IPS DF 6.9 (cell line): ENCODE results near the gene PHRF1.
A peak's percentile ranks its signal among the peaks of the same experiment; 100 is the strongest.

Source experiments
- DNase-seq: peaks from one replicate; pipeline ENCODE4 v3.0.0-alpha.2; 2013; ENCODE audit warnings: low read depth, low spot score
- H3K27ac ChIP-seq: one replicate; pipeline ENCODE4 v1.5.1; 2013; ENCODE audit warnings: low read length, control low read depth
- H3K27me3 ChIP-seq: 2 replicates; pipeline ENCODE4 v1.6.1; 2013; ENCODE audit warnings: mild to moderate bottlenecking, low read length; ENCODE audit not compliant: control insufficient read depth, insufficient read depth
- H3K36me3 ChIP-seq: 2 replicates; pipeline ENCODE4 v1.6.1; 2013; ENCODE audit warnings: low read length; ENCODE audit not compliant: control insufficient read depth, insufficient read depth
- H3K4me1 ChIP-seq: 2 replicates; pipeline ENCODE4 v1.6.1; 2013; ENCODE audit warnings: low read length; ENCODE audit not compliant: control insufficient read depth, insufficient read depth
- H3K4me3 ChIP-seq: 2 replicates; pipeline ENCODE4 v1.5.1; 2013; ENCODE audit warnings: mild to moderate bottlenecking, low read length
- H3K9me3 ChIP-seq: 2 replicates; pipeline ENCODE4 v1.6.1; 2013; ENCODE audit warnings: low read length, inconsistent platforms; ENCODE audit not compliant: control insufficient read depth, insufficient read depth
- WGBS: extraction: QIAGEN DNeasy Blood & Tissue Kit; methylation state at CpG from one replicate; pipeline ENCODE4 v1.1.7; 2013; ENCODE audit warnings: mixed read lengths, missing lambda C conversion rate; ENCODE audit not compliant: insufficient read length, insufficient coverage; 5-methylcytosine and 5-hydroxymethylcytosine counted together

Gene PHRF1

DNA sequence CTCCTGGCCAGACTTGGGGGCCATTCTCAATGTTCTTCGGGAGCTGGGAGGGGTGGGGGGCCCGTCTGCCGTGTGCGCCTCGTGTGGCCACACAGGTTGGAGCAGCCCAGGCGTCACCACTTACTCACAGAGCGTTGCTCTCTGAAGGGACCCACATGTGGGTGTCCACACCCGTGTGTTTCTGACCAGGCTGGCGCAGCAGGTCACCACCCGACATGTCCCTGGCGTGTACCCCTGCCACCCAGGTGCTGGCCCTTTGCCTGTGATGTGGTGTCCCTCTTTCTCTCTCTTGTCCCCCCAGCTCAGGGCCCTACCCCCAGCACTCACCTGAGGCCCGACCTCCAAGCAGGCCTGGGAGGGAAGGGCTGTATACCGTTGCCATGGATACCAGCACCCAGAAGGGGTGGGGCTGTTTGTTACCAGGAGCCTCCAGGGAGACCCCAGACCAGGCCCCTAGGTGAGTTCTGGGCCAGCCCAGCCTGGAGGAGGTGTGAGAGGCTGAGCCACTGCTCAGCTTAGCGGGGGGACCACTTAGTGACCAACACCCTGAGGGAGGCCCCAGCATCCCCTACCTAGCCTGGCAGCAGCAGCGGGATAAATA is 17.1 kb upstream of the PHRF1 start:
- WGBS: no CpG with 5 or more reads among the region's 15 CpGs
- Histone ChIP-seq H3K4me3 (no peak overlapping the region), H3K36me3 (0 out of 2 replicates have a peak, but pooled peaks cover 3% of the 10 kb centered on the region), H3K4me1 (peaks cover 14% of the 10 kb centered on the region), H3K27me3 (peaks cover 13% of the 10 kb centered on the region; the same call in 1 of the 2 replicates), H3K9me3 (no peaks in the 10 kb centered on the region), H3K27ac (no peak overlapping the region)
- DNase-seq: no peak

DNA sequence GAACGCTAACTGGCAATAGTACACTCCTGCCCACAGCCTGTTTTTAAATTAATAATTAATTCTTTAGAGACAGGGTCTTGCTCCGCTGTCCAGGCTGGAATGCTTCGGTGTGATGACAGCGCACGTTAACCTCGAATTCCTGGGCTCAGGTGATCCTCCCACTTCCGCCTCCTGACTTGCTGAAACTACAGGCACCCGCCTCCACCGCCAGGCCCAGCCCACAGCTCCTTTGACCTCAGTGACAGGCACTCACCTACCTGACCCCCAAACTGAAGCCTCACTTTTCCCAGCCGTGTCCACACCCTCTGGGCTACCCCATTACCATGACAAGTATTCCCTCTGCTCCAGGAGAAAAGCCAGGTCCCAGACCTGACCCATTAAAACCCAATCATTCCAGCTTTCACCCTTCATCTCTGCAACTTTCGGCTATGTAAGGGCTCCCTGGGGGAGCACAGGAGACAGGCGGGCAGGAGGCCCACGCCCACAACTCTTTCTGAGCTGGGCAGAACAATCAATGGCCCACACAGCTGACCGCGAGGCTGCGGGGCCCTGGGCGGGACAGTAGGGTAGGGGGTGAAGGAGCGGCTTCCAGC is 16.5 kb upstream of the PHRF1 start:
- no peak overlapping the region for H3K27ac ChIP-seq
- peaks cover 13% of the 10 kb centered on the region; the same call in 1 of the 2 replicates for H3K4me1 ChIP-seq
- H3K27me3 ChIP-seq: peaks cover 13% of the 10 kb centered on the region; the same call in 1 of the 2 replicates
- H3K36me3 ChIP-seq: 0 out of 2 replicates have a peak, but pooled peaks cover 3% of the 10 kb centered on the region
- H3K4me3 ChIP-seq: peak overlapping the region; percentile 58; the same call in 1 of the 2 replicates
- H3K9me3 ChIP-seq: no peaks in the 10 kb centered on the region
- no CpG with 5 or more reads among the region's 18 CpGs for WGBS
- DNase-seq: no peak

DNA sequence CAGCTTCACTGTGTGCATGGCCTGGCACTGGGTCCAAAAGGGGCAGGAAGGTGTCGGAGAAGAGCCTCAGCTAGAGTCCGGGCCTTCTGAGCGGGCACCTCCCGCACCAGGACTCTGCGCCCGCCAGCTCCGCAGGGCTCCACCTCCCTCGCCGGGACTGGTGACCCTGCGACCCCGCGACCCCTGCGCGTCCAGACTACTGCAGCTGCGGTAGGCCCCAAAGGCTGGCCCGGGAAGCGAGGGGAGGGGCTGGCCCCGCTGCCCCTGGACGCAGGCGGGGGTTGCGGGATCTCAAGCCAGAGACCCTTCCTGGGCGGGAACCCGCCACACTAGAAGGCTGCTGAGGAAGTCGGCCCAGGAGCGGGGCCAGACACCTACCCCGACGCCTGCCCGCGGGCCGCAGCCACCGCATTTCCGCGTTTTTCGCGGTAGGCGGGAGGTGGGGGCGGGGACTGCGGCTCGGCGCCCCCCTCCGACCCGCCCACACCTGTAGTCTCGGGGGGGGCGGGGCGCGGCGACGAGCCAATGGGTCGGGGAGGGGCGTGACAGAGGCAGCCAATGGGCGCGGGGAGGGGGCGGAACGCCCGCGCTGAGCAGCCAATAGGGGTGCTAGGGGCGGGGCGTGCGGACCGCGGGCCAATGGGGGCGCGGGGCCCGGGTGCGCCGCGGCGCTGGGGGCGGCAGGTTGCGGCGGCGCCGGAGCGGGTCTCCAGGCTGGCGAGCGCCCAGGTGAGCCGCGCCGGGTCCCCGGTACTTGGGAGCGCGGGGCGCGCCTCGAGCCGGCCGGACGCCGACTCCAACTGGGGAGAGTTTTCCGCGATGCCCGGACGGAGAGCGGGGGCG is 15.7 kb upstream of the PHRF1 start, which contains the start of the genes LMNTD2 and RASSF7:
Gene LMNTD2 (minus strand): TSS at position 434 of the 843 bp plus-strand sequence. CDS start 22 bp downstream, at position 412.
Gene RASSF7 (plus strand): TSS at position 666 of the 843 bp plus-strand sequence. CDS start 799 bp downstream, outside the sequence.
- Histone ChIP-seq H3K4me1 (peaks cover 13% of the 10 kb centered on the region; the same call in 1 of the 2 replicates), H3K27ac (no peak within 1 kb of the TSS), H3K36me3 (0 out of 2 replicates have a peak, but pooled peaks cover 3% of the 10 kb centered on the region), H3K4me3 (peak within 1 kb of the TSS; percentile 99), H3K27me3 (peaks cover 13% of the 10 kb centered on the region; the same call in 1 of the 2 replicates), H3K9me3 (no peaks in the 10 kb centered on the region)
- DNase-seq: no peak
- no CpG with 5 or more reads among the region's 95 CpGs for WGBS

DNA sequence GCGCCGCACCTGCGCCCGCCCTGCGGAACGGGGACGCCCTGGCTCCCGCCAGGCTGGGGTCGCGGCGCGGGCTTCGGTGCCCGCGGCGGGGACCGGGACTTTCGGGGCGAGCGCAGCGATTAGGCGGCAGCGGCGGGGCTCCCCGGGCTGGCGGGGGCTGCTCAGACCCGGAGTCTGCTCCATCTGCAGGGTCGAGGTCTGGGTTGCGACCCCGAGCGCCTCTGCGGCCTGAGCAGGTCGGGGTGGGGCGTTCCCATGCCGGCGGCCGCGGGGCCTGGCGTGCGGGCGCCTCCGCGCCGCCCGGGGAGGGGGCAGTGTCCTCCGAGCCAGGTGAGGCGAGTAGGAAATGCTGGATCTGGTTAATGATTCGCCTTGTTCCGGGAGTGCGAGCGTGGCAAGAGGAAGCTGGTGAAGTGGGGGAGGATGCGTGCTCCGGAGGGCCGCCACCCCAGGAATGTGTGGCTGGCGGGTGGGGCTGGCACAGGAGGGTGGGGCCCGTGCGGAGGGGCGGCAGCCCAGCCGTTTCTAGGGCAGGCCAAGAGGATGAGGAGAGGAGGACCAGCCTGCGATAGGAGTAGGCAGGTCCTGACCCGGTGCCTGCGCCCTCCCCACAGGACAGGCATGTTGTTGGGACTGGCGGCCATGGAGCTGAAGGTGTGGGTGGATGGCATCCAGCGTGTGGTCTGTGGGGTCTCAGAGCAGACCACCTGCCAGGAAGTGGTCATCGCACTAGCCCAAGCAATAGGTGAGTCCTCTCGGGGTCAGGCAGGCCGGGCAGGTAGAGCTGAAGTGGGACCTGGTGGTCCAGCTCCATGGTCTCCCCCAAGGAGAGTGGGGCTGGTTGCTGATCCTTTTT is 14.9 kb upstream of the PHRF1 start:
- no CpG with 5 or more reads among the region's 67 CpGs for WGBS
- Histone ChIP-seq H3K36me3 (0 out of 2 replicates have a peak, but pooled peaks cover 3% of the 10 kb centered on the region), H3K4me1 (peaks cover 14% of the 10 kb centered on the region), H3K27me3 (peaks cover 10% of the 10 kb centered on the region; the same call in 1 of the 2 replicates), H3K9me3 (no peaks in the 10 kb centered on the region), H3K4me3 (peak overlapping the region; percentile 99), H3K27ac (no peak overlapping the region)
- DNase-seq: no peak

DNA sequence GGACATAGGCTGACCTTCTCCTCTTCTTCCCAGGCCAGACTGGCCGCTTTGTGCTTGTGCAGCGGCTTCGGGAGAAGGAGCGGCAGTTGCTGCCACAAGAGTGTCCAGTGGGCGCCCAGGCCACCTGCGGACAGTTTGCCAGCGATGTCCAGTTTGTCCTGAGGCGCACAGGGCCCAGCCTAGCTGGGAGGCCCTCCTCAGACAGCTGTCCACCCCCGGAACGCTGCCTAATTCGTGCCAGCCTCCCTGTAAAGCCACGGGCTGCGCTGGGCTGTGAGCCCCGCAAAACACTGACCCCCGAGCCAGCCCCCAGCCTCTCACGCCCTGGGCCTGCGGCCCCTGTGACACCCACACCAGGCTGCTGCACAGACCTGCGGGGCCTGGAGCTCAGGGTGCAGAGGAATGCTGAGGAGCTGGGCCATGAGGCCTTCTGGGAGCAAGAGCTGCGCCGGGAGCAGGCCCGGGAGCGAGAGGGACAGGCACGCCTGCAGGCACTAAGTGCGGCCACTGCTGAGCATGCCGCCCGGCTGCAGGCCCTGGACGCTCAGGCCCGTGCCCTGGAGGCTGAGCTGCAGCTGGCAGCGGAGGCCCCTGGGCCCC is 14.1 kb upstream of the PHRF1 start:
- Histone ChIP-seq H3K27ac (no peak overlapping the region), H3K9me3 (no peaks in the 10 kb centered on the region), H3K4me3 (no peak overlapping the region; the same call in 1 of the 2 replicates), H3K27me3 (peaks cover 3% of the 10 kb centered on the region; the same call in 1 of the 2 replicates), H3K36me3 (0 out of 2 replicates have a peak, but pooled peaks cover 3% of the 10 kb centered on the region), H3K4me1 (peaks cover 14% of the 10 kb centered on the region)
- no CpG with 5 or more reads among the region's 29 CpGs for WGBS
- no peak for DNase-seq

DNA sequence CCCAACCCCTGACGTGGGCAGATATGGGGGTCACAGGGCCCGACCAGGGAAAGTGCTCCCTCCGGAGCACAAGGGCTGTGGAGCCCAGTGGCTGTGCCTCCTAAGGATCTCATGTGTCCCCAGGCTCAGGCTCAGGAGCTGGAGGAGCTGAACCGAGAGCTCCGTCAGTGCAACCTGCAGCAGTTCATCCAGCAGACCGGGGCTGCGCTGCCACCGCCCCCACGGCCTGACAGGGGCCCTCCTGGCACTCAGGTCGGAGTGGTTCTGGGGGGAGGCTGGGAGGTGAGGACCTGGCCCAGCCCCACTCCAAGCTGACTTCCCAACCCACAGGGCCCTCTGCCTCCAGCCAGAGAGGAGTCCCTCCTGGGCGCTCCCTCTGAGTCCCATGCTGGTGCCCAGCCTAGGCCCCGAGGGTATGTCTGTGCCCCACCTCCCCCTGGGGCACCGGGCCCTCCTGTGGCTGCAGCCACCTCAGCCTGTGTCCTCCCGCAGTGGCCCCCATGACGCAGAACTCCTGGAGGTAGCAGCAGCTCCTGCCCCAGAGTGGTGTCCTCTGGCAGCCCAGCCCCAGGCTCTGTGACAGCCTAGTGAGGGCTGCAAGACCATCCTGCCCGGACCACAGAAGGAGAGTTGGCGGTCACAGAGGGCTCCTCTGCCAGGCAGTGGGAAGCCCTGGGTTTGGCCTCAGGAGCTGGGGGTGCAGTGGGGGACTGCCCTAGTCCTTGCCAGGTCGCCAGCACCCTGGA is 13.0 kb upstream of the PHRF1 start:
- peaks cover 16% of the 10 kb centered on the region for H3K4me1 ChIP-seq

DNA sequence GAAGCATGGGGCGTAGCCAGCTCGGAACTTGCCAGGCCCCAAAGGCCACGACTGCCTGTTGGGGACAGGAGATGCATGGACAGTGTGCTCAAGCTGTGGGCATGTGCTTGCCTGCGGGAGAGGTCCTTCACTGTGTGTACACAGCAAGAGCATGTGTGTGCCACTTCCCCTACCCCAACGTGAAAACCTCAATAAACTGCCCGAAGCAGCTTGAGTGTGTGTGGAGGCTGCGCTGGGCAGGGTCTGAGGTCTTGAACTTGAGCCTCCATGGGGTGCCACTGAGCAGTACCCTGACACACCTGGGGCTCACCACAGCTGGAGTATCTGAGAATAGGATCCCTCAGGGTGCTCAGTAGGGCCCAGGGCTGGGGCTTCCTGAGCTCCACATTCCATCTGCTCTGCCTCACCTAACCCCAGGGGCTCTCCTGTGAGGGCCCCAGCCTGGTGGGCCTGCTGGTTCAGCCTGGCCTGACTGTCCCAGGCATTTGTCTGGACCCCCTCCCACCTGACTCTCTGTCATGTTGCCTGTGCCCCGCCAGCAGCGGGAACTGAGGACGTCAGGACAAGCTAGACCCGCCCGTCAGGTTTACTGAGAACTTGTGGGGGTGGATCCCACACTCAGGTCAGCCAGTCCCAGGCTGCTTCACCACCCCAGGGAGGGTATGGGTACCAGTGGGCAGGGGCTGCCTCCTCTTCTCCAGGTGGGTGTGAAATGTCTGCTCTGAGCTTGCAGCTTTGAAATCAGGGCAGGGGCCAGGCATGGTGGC is 12.3 kb upstream of the PHRF1 start:
- Histone ChIP-seq H3K4me3 (no peak overlapping the region), H3K27ac (no peak overlapping the region), H3K27me3 (no peaks in the 10 kb centered on the region), H3K9me3 (no peaks in the 10 kb centered on the region), H3K4me1 (peaks cover 16% of the 10 kb centered on the region), H3K36me3 (0 out of 2 replicates have a peak, but pooled peaks cover 3% of the 10 kb centered on the region)
- WGBS: no CpG with 5 or more reads among the region's 12 CpGs
- no peak for DNase-seq

More for the DNA sequence above, 13.0 kb upstream of the PHRF1 start:
- H3K27ac ChIP-seq: no peak overlapping the region
- WGBS: no CpG with 5 or more reads among the region's 18 CpGs
- H3K36me3 ChIP-seq: 0 out of 2 replicates have a peak, but pooled peaks cover 3% of the 10 kb centered on the region
- H3K27me3 ChIP-seq: no peaks in the 10 kb centered on the region
- no peak for DNase-seq
- H3K4me3 ChIP-seq: no peak overlapping the region
- H3K9me3 ChIP-seq: no peaks in the 10 kb centered on the region

DNA sequence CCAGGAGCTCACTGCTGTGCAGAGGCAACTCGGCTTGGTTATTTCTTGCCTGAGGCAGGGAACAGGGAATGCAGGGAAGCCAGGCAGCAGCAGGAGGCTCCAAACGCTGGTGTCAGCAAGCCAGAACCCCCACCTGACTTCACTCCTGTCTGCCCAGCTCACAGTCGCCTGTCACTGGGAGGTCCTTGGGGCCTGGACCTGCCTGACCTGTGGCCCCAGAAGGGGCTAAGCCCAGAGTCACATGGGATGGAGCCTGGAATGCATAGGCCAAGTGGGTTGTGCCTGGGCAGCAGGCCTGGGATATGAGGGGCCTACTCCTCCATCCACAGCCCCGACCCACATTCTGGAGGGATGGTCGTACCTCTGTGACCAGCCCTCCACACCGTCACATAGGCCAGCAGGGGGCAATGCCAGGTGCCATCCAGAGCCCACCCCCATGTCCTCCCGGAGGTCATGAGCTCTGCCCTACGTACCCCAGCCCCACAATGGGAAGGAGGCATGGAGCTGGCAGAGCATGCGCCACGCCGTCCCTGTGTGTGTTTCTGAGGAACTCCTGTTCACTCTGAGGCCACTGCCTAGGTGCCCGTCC is 10.3 kb upstream of the PHRF1 start:
- H3K4me3 ChIP-seq: no peak overlapping the region
- peaks cover 11% of the 10 kb centered on the region for H3K4me1 ChIP-seq
- no peak for DNase-seq
- WGBS: no CpG with 5 or more reads among the region's 12 CpGs
- H3K27ac ChIP-seq: no peak overlapping the region
- no peaks in the 10 kb centered on the region for H3K27me3 ChIP-seq
- 0 out of 2 replicates have a peak, but pooled peaks cover 3% of the 10 kb centered on the region for H3K36me3 ChIP-seq
- no peaks in the 10 kb centered on the region for H3K9me3 ChIP-seq
